Nephron progenitor cell (in vitro differentiated cells): Measurements from ENCODE around the gene STOM.

ENCODE experiments used
- DNase-seq: peaks from one replicate; pipeline ENCODE4 v3.0.0; 2021
- H3K27ac Mint-ChIP-seq: 2 replicates; pipeline ENCODE4 v1.8.0; 2021; ENCODE audit warnings: mild to moderate bottlenecking, moderate library complexity, mixed read lengths
- H3K27me3 Mint-ChIP-seq: 2 replicates; pipeline ENCODE4 v1.8.0; 2021; ENCODE audit warnings: mild to moderate bottlenecking, low read depth, mixed read lengths; ENCODE audit not compliant: poor library complexity
- H3K36me3 Mint-ChIP-seq: 2 replicates; pipeline ENCODE4 v1.8.0; 2021; ENCODE audit warnings: low read depth, mixed read lengths
- H3K4me1 Mint-ChIP-seq: 2 replicates; pipeline ENCODE4 v1.8.0; 2021; ENCODE audit warnings: mixed read lengths
- H3K4me3 Mint-ChIP-seq: 2 replicates; pipeline ENCODE4 v1.8.0; 2021; ENCODE audit warnings: mild to moderate bottlenecking, moderate library complexity, mixed read lengths
- H3K9me3 Mint-ChIP-seq: 2 replicates; pipeline ENCODE4 v1.8.0; 2021; ENCODE audit warnings: mild to moderate bottlenecking, moderate library complexity, mixed read lengths
- TF ChIP-seq, protein P1 (sequence below): fragments of 200-600 bp; sonication (generic); IDR thresholded peaks from 2 replicates; pipeline ENCODE4 v1.5.0; 2021; ENCODE audit warnings: antibody characterized with exemption

STOM gene

DNA sequence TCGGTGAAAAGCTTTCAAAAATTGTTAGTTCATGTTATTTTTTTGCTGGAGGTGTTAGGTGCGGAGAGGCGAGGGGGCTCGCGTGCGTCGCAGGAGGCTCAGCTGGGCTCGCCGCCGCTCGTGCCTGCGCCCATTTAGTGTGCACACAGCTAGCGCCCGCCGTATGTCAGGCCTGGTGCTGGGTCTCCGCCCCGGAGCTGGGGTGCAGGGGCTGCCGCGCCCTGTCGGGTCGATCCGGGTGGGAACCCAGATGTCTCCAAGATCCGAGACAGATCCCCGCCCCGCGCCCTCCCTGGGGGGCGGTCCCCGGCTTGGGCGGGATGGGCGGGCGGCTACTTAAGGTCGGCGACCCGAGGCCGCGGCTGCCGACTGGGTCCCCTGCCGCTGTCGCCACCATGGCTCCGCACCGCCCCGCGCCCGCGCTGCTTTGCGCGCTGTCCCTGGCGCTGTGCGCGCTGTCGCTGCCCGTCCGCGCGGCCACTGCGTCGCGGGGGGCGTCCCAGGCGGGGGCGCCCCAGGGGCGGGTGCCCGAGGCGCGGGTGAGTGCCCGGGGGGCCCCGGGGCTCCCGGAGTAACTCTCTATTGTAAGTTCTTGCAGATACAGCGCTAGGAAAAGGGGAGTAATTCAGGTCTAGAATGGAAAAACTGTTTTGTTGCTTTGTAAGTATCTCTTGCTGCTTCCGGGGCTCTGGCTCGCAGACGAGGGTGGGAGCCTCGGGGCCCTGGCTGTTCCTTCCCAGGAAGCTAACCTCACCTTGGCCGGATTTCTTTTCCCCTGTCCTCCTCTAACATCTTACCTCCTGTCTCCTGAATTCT lies 70.4 kb downstream of the STOM start:
- no peaks in the 10 kb centered on the region for H3K9me3 Mint-ChIP-seq
- H3K27me3 Mint-ChIP-seq: peaks cover 22% of the 10 kb centered on the region
- peaks cover 48% of the 10 kb centered on the region for H3K4me1 Mint-ChIP-seq
- H3K27ac Mint-ChIP-seq: peak overlapping the region; percentile 1
- no peaks in the 10 kb centered on the region for H3K36me3 Mint-ChIP-seq
- DNase-seq: peak; percentile 71
- H3K4me3 Mint-ChIP-seq: peak overlapping the region; percentile 87
- TF ChIP-seq, protein P1, sequence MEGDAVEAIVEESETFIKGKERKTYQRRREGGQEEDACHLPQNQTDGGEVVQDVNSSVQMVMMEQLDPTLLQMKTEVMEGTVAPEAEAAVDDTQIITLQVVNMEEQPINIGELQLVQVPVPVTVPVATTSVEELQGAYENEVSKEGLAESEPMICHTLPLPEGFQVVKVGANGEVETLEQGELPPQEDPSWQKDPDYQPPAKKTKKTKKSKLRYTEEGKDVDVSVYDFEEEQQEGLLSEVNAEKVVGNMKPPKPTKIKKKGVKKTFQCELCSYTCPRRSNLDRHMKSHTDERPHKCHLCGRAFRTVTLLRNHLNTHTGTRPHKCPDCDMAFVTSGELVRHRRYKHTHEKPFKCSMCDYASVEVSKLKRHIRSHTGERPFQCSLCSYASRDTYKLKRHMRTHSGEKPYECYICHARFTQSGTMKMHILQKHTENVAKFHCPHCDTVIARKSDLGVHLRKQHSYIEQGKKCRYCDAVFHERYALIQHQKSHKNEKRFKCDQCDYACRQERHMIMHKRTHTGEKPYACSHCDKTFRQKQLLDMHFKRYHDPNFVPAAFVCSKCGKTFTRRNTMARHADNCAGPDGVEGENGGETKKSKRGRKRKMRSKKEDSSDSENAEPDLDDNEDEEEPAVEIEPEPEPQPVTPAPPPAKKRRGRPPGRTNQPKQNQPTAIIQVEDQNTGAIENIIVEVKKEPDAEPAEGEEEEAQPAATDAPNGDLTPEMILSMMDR: no peak

DNA sequence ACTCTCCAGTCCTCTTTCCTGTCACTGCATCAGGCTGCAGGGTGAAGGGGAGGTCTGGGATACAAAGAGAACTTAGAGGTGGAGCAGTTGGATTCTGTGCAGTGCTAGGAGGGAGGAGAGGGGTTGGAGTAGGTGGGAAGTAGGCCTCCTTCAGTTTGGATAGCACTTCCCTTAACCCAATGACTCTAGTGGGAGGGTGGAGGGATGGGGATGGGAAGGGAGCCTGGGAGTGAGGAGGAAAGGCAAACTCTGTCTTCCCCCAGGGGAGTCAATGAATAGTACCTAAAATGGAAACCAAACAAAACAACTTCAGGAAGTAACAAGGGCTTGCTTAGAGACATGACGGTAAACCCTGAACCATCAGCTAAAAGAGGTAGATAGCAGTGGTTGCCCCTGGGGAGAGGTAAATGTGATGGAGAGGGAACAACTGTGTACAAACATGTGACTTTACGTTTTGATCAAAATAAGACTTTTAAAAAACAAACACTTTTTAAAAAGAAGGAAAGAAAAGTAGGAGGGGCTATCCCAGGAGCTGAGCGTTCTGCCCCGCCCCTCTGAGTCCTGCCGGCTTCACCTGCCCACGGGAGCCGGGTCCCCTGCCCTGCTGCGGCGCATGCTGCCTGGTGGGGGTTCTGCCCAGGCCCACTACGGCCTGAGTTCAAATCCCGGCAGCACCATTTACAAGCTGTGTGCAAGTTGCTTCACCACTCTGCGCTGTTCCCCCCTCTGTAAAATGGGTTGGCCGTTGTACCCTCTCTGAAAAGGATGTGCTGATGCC lies 71.2 kb downstream of the STOM start:
- no peaks in the 10 kb centered on the region for H3K36me3 Mint-ChIP-seq
- peaks cover 52% of the 10 kb centered on the region for H3K4me1 Mint-ChIP-seq
- peak overlapping the region; percentile 70 for H3K4me3 Mint-ChIP-seq
- no peak for DNase-seq
- H3K27me3 Mint-ChIP-seq: peaks cover 20% of the 10 kb centered on the region
- peak overlapping the region; percentile 92 for H3K27ac Mint-ChIP-seq
- no peaks in the 10 kb centered on the region for H3K9me3 Mint-ChIP-seq
- TF ChIP-seq, protein P1: no peak

DNA sequence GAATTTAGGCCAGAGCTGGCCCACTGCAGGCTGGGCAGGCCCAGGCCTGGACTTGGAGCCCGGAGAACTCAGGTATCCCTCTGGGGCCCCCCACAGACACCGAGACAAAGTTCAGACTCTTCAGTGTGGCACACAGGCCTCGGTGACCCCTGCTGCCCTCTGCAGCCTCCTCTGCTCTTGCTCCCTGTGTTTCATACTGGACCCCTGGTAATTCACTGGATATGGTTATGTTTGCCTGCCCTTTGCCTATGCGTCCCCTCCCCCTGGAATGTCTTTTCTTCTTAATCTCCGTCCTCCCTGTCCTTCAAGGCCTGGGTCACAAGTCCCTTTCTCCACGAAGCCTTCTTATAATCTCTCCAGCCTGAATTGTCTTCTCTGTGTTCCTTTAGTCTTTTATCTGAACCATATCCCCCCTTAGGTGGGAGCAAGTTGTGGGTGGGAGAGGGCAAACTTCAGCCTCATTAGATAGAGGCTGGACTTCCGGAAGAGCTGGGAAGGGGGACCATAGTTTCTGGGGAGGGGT lies 72.0 kb downstream of the STOM start:
- no peaks in the 10 kb centered on the region for H3K36me3 Mint-ChIP-seq
- TF ChIP-seq, protein P1: no peak
- peaks cover 17% of the 10 kb centered on the region for H3K27me3 Mint-ChIP-seq
- no peaks in the 10 kb centered on the region for H3K9me3 Mint-ChIP-seq
- H3K4me1 Mint-ChIP-seq: peaks cover 56% of the 10 kb centered on the region
- peak overlapping the region; percentile 92 for H3K27ac Mint-ChIP-seq
- DNase-seq: no peak
- peak overlapping the region; percentile 70 for H3K4me3 Mint-ChIP-seq

DNA sequence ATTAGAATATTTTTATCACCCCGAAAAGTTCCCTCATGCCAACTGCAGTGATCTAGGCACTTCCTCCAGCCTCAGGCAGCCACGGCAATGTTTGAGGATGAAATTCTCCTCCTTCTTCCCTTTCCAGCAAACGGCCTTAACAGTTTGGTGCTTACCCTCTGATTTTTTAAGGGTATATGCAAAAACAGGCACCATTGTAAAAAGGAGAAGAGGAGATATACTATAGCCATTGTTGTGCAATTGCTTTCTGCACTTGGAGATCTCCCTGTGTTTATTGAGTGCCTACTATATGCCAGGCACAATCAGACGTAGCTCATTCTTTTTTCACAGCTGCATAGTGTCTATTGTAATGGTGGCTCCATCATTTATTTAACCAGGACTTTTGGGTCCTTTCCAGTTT lies 72.7 kb downstream of the STOM start:
- Mint-ChIP-seq H3K4me1 (peaks cover 56% of the 10 kb centered on the region), H3K36me3 (no peaks in the 10 kb centered on the region)
- DNase-seq: no peak

DNA sequence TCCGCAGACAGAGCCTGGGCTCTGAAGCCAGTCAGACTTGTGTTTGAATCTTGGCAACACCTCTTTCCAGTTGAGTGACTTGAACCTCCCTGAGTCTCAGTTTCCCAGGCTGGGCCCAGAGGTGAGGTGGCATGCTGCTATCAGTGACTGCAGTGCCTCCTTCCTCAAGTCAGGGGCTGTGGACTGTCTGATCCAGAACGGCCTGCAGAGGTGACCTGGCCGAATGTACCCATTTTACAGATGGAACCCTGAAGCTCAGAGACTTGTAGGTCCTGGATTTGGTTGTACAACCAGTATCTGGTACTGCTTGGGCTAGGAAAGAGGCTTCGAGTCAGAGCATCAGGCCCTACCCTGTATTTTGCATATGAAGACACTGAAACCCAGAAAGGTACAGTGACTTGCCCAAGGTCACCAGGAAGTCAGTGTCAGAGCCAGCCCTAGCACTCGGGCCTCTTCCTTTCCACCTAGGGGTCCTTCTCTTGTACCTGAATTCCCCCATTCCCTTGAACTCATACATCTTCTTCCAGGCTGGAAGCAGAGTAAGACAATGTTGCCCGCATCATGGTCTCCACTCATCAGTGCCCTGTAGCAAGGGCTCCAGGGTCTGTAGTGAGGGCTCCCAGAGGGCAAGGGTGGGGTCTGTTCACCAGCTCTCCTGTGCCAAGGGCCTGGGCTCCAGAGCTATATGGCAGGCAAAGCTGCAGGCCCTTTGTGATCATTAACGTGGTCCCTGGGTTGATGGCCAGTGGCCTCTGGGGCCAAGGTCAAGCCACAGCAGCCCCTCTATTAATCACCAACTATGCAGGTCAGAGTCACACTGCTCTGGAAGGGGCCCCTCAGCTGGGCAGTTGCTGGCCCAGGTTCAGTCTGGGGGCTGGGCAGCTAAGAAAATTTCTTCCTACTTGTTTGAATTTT lies 73.6 kb downstream of the STOM start:
- Mint-ChIP-seq H3K4me1 (peaks cover 56% of the 10 kb centered on the region), H3K4me3 (peak overlapping the region; percentile 45), H3K9me3 (no peaks in the 10 kb centered on the region), H3K27me3 (peaks cover 16% of the 10 kb centered on the region), H3K27ac (no peak overlapping the region), H3K36me3 (no peaks in the 10 kb centered on the region)
- no peak for DNase-seq
- TF ChIP-seq, protein P1: no peak

More for the DNA sequence above, 72.7 kb downstream of the STOM start:
- Mint-ChIP-seq H3K27me3 (peaks cover 17% of the 10 kb centered on the region), H3K27ac (no peak overlapping the region), H3K4me3 (no peak overlapping the region), H3K9me3 (no peaks in the 10 kb centered on the region)
- TF ChIP-seq, protein P1: no peak
